SK-N-DZ (cell line): ENCODE results near the gene KCNG2.

Source experiments
- DNase-seq: peaks from one replicate; pipeline ENCODE4 v3.0.0-alpha.2; 2015; ENCODE audit warnings: low spot score

Gene KCNG2

DNA sequence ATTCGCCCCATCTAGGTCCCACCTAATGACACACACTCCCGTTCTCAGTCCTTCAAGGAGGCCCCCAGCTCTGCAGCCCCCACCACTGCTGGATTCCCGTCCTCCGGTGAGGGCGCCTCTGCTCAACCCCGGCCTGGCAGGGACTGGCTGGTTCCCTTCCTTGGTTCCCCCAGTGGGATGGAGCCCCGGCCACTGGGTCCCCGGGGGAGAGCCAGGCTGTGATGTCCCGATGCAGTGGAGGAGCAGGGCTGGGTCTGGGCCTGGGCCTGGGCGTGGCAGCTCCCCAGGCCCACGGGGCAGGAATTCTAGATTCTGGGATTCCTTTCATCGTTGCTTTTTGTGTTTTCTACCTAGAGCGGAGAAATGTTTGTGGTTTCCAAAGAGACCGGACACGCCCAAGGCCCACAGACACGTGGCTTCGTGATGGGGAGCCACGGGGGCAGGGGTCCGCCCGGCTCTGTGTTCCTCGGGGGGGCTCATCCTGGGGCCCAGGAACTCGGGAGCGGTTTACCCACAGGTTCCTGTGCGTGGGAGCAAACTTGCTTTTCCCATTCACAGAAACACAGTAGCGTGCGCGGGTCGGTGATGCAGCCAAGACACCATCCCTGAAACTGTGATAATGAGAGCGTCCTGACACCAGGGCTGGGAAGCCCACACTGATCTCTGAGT lies 86.7 kb downstream of the KCNG2 start:
- DNase-seq = no peak

DNA sequence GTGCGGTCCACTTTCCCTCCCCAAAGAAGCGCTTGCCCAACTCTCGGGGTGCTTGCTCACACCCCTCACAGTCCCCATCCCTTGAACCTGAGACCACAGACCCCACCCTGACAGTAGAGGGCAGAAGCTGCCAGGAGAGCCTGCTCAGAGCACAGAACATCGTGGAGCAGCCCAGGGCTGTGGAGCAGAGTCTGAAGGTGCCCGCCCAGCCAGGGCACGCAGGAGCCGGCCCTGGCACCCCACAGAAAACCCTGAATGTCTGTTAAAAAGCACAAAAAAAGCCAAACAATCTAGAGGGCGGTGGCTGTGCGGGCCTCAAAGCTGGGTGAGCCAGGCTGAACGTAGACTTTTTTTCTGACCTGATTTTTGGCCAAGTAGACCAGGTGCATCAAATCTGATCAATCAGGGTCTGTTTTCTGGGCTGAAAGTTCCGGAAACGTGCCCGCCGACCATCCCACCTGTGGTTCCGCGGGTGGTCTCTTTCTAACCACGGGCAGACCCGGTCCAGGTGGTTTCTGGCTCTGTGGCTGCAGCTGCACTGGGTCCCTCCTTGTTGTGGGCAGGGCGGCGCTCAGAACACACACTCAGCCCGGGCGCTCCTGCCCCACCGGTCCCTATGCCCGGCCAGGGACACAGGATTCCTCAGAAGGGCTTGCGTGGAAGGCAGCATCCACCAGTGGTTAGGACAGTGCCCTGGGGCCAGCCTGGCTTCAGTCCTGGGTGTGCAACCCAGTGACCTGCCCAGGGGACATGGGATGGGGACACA lies 87.4 kb downstream of the KCNG2 start:
- no peak for DNase-seq

DNA sequence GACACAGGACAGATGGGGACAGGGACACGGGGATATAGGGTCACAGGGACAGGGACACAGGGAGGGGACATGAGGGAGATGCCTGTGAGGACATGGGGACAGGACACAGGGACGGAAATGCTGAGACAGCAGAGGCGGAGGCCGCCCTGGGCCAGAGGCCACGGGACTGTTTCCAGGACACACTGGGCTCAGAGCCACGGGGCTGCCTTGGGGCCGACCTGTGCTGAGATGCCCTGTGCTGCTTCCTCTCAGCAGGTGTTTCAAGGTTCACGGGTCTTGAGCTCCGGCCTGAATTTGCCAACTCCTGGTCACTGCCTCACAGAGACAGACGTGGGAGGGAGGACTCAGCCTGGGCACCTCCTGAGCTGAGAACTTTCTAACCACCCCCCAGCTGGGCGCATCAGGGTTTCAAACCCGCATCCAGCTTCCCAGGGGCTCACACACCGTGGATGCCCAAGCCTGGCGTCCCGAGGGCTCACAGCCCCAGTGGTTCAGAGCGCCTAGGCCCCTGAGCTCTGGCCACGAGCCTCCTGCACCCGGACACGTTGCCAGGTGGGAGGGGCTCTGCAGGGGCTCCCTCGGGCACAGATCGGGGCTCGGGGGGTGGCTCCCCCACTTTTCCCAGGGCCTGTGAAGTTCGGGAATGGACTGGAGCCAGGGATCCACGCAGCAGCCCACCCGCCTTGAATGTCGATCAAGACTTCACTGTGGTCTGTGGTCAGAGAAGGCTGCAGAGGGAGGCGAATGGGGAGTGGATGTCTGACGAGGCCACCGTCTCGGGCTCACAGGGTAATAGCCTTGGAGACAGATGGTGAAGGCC lies 89.7 kb downstream of the KCNG2 start:
- no peak for DNase-seq

DNA sequence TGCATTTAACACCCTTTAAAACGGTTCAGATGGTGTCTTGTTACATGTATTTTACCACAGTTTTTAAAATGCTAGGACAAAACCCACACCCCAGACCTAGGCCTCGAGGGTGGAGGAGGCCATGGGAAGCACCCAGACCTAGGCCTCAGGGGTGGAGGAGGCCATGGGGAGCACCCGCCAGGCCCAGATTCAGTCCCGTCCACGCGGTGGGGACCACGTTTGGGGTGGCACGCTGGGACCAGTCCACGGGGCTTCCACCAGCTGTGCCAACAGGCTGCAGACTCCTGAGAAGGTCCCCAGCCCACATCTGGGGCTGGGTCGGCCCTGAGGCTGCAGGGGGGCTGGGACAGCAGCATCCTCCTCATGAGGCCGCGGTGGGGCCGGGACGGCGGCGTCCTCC lies 90.3 kb downstream of the KCNG2 start:
- no peak for DNase-seq

DNA sequence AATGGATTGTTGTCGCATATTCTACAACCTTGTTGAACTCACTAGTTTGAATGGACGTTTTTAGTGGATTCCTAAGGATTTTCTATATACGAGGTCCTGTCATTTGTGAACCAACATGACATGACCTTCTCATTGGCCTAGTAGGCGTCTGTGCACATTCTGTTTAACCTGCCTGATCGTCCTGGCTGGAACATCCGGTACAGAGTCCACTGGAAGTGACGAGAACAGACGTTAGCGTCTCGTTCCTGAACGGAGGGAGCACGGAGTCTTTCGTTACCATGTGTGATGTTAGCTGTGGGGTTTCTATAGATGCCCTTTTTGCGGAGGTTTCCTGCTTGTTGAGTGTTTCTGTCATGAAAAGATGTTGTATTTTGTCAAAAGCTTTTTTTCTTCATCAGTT lies 91.8 kb downstream of the KCNG2 start:
- no peak for DNase-seq

DNA sequence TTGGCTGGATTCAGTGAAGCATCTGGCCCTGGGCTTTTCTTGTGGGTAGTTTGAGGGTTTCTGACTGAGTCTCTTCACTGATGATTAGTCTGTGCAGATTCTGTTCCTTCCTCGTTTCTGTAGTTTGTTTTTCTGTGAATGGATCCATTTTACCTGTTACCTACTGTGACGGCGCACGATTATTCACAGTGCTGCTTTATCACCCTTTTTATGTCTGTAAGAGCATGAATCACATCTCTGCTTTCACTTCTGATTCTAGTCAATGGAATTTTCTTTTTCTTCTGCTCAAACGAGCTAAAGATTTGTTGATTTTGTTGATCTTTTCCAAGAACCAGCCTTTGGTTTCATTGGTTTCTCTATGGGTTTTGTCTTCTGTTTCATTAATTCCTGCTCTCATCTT lies 92.9 kb downstream of the KCNG2 start:
- no peak for DNase-seq

DNA sequence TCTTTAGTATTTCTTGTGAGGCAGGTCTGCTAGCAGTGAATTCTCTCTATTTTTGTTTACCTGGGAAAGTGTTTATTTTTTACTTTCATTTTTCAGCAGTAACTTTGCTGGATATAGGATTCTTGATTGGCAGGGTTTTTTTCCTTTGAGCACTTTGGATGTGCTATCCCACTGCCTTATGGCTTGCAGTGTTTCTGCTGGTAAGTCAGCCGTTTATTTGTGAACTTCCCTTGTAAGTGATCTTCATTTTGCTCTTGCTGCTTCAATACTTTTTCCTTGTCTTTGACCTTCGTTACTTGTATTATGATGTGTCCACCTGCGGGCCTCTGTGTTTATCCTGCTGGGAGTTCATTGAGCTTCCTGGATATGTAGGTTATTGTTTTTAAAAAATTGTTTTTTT lies 99.0 kb downstream of the KCNG2 start:
- no peak for DNase-seq

DNA sequence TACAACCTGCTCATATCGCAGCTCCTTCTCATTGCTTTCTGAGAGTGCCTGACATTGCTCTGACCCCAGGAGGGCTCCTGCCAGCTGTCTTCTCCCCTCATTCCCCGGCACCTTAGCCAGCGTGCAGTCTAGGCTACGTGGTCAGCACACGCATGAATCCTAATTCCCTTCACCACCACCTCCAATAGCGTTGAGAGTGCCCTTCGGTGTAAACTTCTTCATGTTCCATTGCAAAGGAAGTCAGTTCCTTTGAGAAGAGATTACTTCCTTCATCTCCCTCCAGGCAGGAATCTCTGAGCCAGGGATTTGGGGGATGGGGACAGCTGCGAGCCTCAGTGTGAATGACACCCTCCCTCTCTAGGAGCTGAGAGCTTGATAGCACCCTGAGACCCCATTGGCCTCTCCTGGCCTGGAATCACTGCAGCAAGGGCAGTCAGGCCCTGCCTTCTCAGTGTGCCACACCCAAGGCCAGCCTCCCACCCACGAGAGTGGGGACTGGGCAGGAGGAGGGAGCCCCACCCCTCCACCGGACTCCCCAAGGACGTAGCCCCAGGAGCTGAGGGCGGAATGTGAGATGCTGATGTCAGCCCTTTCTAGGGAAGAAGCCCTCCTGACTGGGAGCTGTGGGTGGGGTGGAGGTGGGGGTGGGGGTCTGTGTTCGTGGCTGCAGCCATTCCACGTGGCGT lies 100.3 kb downstream of the KCNG2 start:
- DNase-seq = no peak

DNA sequence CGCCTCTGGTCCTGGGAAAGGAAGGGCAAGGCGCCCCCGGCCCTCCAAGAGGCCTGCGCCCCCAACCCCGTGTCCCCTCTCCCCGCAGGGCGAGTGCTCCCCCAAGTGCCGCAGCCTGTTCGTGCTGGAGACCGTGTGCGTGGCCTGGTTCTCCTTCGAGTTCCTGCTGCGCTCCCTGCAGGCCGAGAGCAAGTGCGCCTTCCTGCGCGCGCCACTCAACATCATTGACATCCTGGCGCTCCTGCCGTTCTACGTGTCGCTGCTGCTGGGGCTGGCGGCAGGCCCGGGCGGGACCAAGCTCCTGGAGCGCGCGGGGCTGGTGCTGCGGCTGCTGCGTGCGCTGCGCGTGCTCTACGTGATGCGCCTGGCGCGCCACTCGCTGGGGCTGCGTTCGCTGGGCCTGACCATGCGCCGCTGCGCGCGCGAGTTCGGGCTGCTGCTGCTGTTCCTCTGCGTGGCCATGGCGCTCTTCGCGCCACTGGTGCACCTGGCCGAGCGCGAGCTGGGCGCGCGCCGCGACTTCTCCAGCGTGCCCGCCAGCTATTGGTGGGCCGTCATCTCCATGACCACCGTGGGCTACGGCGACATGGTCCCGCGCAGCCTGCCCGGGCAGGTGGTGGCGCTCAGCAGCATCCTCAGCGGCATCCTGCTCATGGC lies 101.3 kb downstream of the KCNG2 start:
- no peak for DNase-seq

DNA sequence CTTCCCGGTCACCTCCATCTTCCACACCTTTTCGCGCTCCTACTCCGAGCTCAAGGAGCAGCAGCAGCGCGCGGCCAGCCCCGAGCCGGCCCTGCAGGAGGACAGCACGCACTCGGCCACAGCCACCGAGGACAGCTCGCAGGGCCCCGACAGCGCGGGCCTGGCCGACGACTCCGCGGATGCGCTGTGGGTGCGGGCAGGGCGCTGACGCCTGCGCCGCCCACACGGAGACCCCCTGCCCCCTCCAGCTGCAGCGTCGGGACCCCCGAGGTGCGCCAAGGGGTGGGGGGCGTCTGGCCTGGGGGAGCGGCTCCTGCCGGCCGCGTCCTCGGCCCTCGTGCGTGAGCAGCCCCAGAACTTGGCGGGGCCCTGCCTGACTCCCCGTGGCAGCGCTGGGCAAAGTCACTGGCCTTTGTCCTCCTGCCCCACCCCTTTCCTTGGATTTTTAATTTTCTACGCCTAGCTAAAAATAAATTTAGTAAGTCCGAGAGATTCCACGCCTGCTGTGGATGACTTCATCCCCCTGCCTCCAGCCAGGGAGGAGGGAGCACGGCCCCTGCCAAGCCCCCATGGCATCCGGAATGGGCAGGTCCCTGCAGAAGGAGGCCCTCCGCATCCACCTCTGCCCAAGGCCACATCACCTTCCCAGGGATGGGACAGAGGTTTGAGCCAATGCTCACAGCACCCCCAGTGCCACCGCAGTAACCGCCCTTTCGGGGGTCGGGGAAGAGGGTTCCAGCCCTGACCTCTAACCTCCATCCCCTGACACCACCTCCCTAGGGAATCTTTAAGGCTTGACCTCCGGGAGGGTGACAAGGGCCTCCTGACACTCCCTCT lies 102.1 kb downstream of the KCNG2 start:
- DNase-seq = no peak

DNA sequence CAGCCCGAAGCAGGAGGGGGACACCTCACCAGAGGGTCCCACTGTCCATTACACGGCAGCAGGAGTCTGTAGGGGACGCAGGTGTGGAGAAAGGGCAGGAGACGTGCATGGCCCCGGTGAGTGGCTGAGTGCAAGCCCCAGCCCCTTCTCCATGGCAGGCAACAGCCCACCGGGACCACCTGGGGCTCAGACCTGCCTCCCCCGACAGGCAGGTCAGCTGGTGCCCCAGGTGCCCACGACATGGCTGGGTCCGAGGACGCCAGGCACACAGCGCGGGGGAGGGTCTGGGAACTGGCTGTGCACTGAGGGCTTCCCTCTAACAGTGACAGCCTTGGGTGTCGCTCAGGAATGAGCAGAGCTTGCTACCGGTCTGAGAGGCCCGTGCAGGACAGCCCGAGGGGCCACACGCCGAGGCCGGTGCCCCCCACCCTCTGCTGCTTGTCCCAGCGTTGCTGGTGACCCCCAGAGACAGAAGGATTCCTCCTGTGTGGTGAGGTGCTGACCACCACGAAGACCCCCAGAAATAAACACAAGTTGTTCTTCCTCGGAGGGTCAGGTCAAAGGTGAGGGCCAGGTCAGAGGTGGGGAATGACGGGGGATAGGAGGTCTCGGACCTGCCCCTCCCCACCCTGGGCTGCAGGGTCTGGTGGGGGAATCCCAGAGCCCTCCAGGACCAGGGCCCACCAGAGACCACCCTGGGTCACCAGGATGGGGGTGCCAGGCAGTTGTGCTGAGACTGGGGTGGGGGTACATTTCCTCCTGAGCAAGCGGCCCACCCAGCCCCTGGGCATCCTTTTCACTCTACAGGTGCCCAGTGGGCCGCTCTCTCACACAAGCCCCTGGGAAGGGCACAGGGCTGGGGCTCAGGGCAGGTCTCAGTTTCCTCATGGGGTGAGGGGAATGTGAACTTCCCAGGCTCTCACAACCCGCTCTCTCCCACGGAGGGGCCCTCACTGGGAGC lies 103.2 kb downstream of the KCNG2 start:
- no peak for DNase-seq

DNA sequence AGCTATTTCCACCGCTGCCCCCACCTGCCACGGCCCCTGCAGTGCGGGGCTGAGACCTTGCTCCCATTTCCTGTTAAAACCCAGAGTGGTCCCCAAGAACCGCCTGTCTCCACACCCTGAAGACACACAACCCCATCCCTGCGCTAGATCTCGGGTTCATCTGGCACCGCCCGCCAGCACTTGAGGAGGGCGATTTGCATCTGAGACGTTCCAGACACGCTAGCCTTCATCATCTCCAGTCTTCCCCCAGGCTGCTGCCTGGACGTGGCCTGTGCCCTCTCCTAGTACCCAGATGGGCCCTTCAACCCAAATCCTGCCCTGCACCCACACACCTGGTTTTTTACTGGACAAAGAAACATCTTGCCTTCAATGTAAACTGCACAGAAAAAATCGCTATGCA lies 103.9 kb downstream of the KCNG2 start:
- DNase-seq = no peak

DNA sequence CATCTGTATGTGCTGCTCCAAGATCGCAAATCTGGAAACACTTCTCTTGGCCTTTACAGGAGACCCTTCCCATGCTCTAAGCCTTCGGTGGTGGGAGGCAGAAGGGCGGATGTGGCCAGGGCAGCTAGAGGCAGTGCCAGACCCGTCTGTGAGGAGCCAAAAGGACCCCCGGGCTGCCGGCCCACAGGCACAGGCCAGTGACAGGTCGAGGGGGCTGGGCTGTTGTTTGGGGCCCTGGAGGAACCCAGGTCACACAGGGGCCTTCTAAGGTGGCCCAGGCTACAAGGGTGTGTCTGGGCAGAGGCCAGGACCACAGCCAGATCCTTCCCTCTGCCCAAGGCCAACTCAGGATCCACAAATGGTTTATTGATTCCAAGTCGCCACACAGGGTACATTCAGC lies 104.3 kb downstream of the KCNG2 start:
- no peak for DNase-seq

DNA sequence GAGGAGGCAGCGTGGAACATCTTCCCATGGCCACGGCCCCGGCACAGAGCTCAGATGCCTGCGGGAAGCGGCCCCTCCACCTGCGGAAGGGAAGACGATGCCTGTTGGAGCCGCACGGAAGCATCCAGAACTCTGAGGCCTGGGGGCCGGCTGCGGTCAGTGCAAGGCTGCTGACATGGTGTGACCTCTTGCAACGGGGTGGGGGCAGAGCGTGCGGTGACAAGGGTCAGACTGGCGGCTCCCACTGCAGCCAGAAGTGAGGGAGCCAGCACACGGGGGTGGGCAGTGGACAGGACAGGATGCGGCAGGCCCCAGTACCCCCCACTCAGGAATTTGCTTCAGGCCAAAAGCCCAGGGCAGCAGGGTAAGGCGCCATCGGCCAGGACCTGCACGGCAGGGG lies 104.9 kb downstream of the KCNG2 start:
- DNase-seq = no peak

DNA sequence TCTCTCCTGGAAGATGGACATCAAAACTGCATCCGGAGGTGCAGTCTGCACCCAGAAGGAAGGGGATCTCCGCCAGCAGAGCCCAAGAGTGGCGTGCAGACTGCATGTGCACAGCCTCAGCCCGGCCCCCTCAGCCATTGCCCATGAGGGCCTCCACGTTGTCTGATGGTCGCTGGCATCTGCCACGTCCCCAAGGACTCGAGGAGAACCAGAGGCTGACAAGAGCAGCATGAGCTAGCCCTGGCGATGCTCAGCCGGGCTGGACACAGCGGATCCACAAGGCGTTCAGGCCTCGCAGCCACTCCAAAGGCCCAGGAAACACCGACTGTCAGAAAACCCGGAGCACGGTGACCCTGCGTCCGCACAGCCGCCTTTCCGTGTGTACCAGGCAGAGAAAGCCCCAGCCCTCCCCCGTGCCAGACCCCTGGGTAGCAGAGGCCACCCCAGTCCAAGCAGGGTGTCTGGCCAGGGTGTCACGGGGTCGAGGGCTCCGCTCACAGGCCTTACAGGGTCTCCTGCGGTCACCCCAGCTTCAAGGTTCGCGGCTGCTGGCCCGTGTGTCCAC lies 105.4 kb downstream of the KCNG2 start:
- DNase-seq = no peak

DNA sequence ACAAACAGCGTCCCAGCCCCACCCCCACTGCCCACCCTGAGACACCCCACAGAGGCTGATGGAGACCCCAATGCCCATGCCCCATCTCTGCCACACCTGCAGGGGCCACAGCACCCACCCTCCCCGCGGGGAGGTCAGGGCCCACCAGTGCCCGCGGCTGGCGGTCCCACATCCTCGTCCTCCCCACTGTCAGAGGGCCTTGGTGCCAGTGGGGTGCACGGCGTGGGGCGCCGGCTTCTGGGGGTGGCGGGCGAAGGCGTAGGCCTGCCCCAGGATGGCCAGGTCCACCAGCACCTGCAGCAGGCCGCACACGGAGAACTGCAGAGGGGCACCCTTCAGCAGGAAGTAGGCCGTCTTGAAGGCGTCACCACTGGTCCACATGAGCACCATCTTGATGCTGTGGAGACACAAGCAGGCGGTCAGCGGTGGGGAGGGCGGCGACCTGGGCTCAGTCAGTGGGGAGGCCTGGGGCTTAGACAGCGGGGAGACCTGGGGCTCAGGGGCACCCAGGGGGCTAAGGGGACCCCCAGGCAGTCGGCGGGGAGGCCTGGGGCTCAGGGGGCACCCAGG lies 106.1 kb downstream of the KCNG2 start:
- DNase-seq = no peak

DNA sequence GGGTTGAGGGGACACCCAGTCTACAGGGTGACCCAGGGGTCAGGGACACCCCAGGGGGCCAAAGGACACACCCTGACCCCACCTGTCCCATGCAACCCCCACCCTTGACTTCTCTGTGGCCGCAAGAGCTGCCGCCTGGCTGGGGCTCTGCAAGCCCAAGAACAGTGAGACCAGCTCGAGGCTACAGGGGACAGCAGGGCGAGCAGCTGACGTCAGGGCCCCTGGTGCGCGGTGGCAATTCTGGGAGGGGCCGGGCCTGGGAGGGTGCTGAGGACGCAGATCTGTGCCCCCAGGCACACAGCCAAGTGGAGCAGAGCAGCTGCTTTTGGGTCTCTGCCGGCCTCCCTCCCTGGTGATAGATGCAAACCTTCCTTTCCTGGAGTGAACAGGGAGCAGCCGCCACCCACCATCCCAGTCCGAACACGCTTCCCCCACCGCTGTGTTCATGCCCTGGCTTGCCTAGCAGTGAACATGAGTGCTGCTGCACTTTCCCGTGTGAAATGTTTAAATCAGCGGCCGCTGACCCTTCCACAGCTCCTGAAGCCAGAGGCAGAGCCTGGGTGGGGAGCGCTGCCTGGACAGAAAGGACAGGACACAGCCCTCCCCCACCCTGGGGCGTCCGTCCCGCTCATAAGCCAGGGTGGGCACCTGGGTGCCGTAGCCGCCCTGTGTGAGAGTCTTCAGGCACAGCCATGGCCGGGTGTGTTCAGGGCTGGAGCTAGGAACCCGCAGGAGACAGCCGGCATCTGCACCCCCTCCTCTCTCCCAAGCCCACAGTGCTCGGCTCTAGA lies 106.8 kb downstream of the KCNG2 start:
- DNase-seq = no peak

DNA sequence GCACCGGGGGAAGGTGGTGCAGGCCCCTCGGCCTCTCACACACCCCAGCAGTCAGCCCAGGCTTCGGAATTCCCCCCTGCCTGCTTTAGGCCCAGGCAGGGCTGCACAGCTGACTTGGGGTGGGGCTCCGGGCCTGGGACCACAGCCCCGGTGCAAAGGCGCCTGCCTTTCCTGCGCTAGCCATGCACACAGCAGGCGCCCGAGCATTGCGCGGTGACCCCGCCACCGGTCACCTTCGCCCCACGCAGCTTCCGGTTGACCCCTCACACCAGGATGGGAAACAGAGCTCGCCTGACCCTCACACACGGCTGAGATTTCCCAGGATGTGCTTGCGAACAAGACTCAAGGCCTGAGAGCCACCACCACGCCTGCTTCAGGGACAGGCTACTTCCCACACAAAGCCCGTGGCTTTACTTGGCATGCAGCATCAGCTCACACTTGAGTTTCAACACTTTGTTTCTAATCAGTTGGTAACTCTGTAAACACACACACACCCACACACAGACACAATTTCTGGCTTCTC lies 107.7 kb downstream of the KCNG2 start:
- DNase-seq = no peak
